Adipocyte (in vitro differentiated cells): Measurements from ENCODE around the gene SLC38A8.
A peak's percentile ranks its signal among the peaks of the same experiment; 100 is the strongest.

Experiments
- DNase-seq: peaks from one replicate; pipeline ENCODE4 v3.0.0-alpha.2; 2015; ENCODE audit warnings: low read depth
- H3K27me3 ChIP-seq: replicated peaks from 2 replicates; pipeline ENCODE4 v1.7.0; 2013; ENCODE audit warnings: mild to moderate bottlenecking, low read length, moderate library complexity; ENCODE audit not compliant: control insufficient read depth, insufficient read depth
- H3K36me3 ChIP-seq: 2 replicates; pipeline ENCODE4 v1.7.0; 2013; ENCODE audit warnings: low read length, mild to moderate bottlenecking, moderate library complexity; ENCODE audit not compliant: control insufficient read depth, insufficient read depth, severe bottlenecking
- H3K4me1 ChIP-seq: 2 replicates; pipeline ENCODE4 v1.7.0; 2013; ENCODE audit warnings: mild to moderate bottlenecking, low read length, moderate library complexity; ENCODE audit not compliant: control insufficient read depth, insufficient read depth
- H3K4me3 ChIP-seq: 2 replicates; pipeline ENCODE4 v1.7.0; 2013; ENCODE audit warnings: mild to moderate bottlenecking, low read length, moderate library complexity
- H3K9ac ChIP-seq: 2 replicates; pipeline ENCODE4 v1.7.0; 2013; ENCODE audit warnings: mild to moderate bottlenecking, low read length, moderate library complexity
- H3K9me3 ChIP-seq: 2 replicates; pipeline ENCODE4 v1.7.0; 2013; ENCODE audit warnings: mild to moderate bottlenecking, low read length, moderate library complexity; ENCODE audit not compliant: control insufficient read depth

The SLC38A8 gene

DNA sequence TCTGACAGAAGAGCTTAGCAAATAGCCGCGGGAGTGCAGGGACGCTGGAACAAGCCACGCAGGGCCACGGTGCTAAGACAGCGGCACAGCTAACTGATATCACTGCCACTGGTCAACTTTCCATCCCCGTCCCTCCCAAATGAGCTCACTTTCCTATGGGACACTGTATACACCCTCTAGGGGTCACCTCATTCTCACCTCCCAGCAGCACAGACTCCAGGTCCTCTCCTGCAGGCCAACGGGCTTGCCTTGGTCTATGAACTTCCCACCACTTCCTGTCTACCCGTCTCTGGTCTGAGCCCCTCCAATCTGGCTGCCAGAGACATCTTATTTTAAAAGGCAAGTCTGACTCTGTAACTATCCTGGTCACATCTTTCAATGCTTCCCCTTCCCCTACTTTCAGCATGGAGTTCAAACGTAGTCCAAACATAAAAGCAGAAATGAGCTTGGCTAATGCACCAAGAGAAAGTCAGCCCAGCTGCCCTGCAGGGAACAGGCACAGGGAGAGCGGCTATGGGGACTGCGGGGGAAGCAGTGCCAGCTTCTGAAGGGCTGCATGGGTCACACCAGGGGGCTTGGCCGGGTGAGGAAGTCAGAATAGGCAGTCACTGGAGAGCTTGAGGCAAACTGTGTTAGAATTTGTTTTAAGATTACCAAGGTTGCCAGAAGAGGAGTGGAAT lies 26.3 kb upstream of the SLC38A8 start:
- no peaks in the 10 kb centered on the region for H3K4me1 ChIP-seq
- H3K36me3 ChIP-seq = peaks cover 91% of the 10 kb centered on the region
- no peak overlapping the region for H3K9ac ChIP-seq
- no peak for DNase-seq
- H3K4me3 ChIP-seq = no peak overlapping the region
- no peaks in the 10 kb centered on the region for H3K9me3 ChIP-seq
- no peaks in the 10 kb centered on the region for H3K27me3 ChIP-seq

DNA sequence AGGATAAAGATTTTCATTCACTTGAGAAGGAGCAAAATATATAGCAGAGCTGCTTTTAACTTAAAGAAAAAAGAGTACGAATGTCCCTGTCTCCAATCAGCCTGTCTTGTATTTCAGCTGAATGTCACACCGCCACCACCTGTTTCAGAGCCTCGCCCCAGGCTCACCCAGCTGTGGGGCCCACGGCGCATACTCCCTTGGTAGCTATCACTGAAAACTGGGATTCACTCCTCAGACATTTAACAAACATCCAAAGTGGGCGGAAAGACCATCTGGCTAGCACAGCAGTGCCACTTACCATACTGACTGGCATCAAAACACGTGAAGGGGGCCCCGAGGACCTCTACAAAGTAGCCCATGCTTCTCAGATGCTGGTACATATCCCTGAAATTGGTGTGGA lies 25.4 kb upstream of the SLC38A8 start:
- no peaks in the 10 kb centered on the region for H3K27me3 ChIP-seq
- no peak for DNase-seq
- H3K4me1 ChIP-seq = no peaks in the 10 kb centered on the region
- H3K4me3 ChIP-seq = no peak overlapping the region
- H3K9ac ChIP-seq = no peak overlapping the region
- H3K9me3 ChIP-seq = no peaks in the 10 kb centered on the region
- peaks cover 91% of the 10 kb centered on the region for H3K36me3 ChIP-seq

- no peak overlapping the region for H3K4me3 ChIP-seq
- no peak overlapping the region for H3K9ac ChIP-seq
- no peaks in the 10 kb centered on the region for H3K27me3 ChIP-seq
- H3K9me3 ChIP-seq = no peaks in the 10 kb centered on the region
- DNase-seq = no peak
- no peaks in the 10 kb centered on the region for H3K4me1 ChIP-seq
- peaks cover 90% of the 10 kb centered on the region for H3K36me3 ChIP-seq
Measured at GRCh38 chr16:84067640-84068039, 25.0 kb upstream of the SLC38A8 start.

DNA sequence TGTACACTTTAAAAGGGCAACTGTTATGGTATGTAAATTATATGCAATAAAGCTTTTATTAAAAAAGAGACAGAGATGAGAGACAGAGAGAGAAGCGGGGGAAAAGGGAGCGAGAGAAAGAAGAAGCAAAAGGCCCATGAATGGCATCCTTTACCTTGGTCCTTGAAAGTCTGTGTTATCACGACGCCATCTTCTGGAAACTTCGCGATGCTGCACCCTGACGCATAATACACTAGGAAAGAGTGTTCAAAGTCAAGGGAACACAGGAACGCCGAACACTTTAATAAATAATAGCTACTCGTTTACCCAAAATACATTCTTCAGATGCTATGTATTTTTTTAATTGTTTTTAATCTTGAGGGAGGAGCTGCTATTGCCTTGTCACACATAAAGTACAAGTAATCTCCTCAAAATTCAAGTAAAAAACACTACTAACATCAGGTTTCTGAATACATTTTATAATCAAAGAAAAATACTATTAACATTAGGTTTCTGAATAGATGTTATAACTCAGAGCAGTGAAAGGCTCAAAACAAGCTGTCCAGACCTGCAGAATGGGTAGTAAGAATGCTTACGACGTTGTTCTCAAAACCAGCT lies 23.0 kb upstream of the SLC38A8 start:
- peak; percentile 77 for DNase-seq
- no peaks in the 10 kb centered on the region for H3K4me1 ChIP-seq
- no peak overlapping the region for H3K9ac ChIP-seq
- peaks cover 82% of the 10 kb centered on the region for H3K36me3 ChIP-seq
- no peaks in the 10 kb centered on the region for H3K9me3 ChIP-seq
- no peak overlapping the region for H3K4me3 ChIP-seq
- no peaks in the 10 kb centered on the region for H3K27me3 ChIP-seq

DNA sequence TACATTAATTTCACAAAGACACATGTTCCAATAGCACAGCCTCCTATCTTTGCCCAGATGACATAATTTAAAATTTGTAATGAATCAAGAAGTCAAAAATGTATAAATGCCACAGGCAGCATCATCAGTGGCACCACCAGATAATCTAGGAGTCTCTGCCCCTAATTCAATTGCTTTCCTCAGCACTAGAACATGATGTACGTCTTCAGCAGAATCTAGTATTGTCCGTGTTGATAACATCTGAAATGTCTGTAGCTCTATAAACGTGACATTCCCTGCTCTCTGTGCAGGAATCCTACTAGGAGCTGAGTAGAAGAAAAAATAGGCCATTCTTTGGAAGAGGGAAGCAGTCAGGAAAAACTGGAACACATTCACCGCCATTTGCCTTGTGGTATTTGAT lies 21.4 kb upstream of the SLC38A8 start:
- Histone ChIP-seq H3K4me1 (no peaks in the 10 kb centered on the region), H3K36me3 (peaks cover 80% of the 10 kb centered on the region), H3K27me3 (no peaks in the 10 kb centered on the region), H3K9me3 (no peaks in the 10 kb centered on the region), H3K9ac (no peak overlapping the region), H3K4me3 (no peak overlapping the region)
- DNase-seq = no peak

GRCh38 chr16:84062734-84063640 lies 20.4 kb upstream of the SLC38A8 start:
- Histone ChIP-seq H3K4me1 (no peaks in the 10 kb centered on the region), H3K27me3 (no peaks in the 10 kb centered on the region), H3K36me3 (peaks cover 80% of the 10 kb centered on the region), H3K9ac (no peak overlapping the region), H3K9me3 (no peaks in the 10 kb centered on the region), H3K4me3 (no peak overlapping the region)
- peak; percentile 82 for DNase-seq

DNA sequence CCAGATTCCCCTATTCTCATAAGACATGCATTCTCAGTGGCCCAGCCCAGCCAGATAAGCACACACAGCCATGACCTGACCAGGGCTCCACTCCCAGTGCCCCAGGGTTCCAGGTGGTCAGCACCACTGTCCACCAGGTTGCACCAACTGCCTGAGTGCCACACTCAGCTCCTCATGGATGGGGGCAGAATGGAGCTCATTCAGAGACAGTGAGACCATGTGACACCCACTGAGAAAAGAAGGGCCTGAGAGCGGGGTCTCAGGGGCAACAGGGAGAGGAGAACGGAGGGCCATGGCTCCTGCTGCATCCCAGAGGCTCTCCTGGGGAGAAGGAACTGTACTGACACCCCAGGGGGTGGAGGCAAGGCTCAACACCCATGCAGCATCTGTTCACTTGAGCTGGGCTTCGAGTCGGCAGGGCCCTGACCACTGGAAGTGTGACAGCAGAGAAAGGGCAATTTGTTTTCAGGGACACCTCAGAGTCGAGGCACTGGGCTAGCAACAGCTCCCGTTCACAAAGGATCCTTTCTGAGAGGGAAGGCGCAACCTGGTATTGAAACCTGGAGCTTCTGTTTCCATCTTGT lies 18.7 kb upstream of the SLC38A8 start:
- Histone ChIP-seq H3K9ac (no peak overlapping the region), H3K9me3 (no peaks in the 10 kb centered on the region), H3K36me3 (peaks cover 80% of the 10 kb centered on the region), H3K4me1 (no peaks in the 10 kb centered on the region), H3K4me3 (no peak overlapping the region), H3K27me3 (no peaks in the 10 kb centered on the region)
- DNase-seq = no peak

DNA sequence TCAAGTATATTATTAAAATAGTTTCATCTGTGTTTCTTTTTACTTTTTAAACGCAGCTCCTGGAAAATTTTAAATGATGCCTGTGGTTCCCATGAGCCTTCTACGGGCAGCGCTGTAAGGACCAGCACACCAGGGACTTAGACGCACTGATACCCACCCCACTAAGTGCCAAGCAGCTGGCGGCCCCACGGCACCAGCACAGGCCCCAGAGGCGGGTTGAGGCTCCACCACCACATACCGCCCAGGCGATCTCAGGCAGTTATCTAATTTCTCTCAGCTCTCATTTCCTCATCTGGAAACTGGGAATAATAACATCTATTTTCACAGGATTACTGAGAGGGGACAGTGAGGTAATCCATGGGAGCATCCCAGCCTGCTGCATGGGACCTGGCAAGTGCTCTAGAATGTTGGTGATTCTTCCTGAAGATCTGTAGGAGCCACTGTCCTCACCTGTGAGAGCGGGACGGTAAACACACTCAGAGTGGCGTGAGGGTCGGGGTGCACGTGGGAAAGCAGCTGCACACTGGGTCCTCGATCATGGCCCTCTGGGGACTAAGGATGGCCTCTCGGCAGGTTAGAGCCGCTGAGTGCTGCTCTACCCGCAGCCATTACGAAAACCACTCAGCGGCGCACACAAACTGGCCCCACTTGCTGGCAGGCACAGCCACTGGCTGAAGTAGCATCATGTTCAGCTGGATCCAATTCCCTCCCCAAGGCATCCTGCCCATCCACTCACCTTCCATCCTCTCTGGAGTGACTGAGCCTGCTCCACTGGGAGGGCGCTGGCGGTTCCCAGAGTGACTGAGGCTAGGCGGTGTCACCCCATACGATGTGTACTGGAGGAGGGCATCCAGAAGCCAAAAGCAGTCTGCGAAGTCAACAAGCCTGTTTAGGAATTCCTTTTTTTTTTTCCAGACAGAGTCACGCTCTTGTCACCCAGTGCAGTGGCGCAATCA lies 17.6 kb upstream of the SLC38A8 start:
- Histone ChIP-seq H3K4me1 (no peaks in the 10 kb centered on the region), H3K9ac (no peak overlapping the region), H3K4me3 (no peak overlapping the region), H3K36me3 (peaks cover 80% of the 10 kb centered on the region), H3K27me3 (no peaks in the 10 kb centered on the region), H3K9me3 (no peaks in the 10 kb centered on the region)
- DNase-seq = no peak

DNA sequence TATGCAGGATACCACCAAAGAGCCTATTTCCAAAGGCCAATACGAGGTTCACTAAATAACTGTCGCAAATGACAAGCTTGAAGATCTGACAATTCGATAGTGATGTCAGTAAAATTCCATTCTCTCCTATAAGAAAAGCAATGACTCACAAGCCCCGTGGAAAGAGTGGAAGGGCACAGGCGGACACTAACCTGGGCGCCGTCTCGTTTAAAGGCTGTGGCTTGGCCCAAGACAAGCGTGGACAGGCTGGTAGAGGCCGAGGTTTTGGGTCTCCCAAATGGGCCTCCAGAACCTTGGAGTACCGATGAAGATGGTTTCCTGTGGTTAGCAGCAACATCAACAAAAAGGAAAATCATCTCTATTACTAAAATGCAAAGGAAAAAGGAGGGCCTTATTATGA lies 16.5 kb upstream of the SLC38A8 start:
- H3K9ac ChIP-seq = no peak overlapping the region
- H3K4me3 ChIP-seq = no peak overlapping the region
- DNase-seq = no peak
- H3K36me3 ChIP-seq = peaks cover 83% of the 10 kb centered on the region
- no peaks in the 10 kb centered on the region for H3K27me3 ChIP-seq
- no peaks in the 10 kb centered on the region for H3K9me3 ChIP-seq
- H3K4me1 ChIP-seq = no peaks in the 10 kb centered on the region

DNA sequence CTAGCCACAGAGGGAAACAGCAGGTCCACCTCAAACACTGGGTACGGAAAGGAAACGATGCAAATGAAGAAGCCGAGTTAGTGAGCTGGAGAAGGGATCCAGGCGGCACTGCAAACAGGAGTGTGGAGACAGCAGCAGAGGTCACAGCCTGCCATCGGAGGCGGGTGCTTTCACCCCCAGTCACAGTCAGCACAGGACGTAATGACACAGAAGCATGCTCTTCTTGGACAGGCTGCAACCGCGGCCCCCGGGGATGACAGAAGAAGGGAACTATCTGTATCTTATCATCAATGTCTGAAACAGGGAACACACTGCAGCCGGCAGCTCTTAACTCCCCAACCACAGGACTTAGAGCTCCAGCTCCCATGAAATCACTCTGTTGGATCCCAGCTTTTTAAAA lies 16.1 kb upstream of the SLC38A8 start:
- Histone ChIP-seq H3K9ac (no peak overlapping the region), H3K27me3 (no peaks in the 10 kb centered on the region), H3K9me3 (no peaks in the 10 kb centered on the region), H3K36me3 (peaks cover 87% of the 10 kb centered on the region), H3K4me1 (no peaks in the 10 kb centered on the region), H3K4me3 (no peak overlapping the region)
- no peak for DNase-seq
